ENCODE results near the gene DGKI.
"Not testable (repeated sequence)": the region's sequence is repeated elsewhere in the genome, so short reads cannot be mapped to it uniquely, and the experiment has no call there.

Gene DGKI

GRCh38 chr7:137492889-137493288 is 353.9 kb downstream of the DGKI start:
- in situ Hi-C loops (cut with HindIII; ENCODE audit: low sequenced_read_pairs): no loop called here

- in situ Hi-C loops (cut with HindIII; ENCODE audit: low sequenced_read_pairs): no loop called here
Measured at GRCh38 chr7:137489880-137490279, 356.9 kb downstream of the DGKI start.

GRCh38 chr7:137488038-137488437 is 358.7 kb downstream of the DGKI start:
- in situ Hi-C loops (cut with HindIII; ENCODE audit: low sequenced_read_pairs): no loop called here

- in situ Hi-C loops (cut with HindIII; ENCODE audit: low sequenced_read_pairs): no loop called here
Measured at GRCh38 chr7:137485818-137486217, 361.0 kb downstream of the DGKI start.

GRCh38 chr7:137484326-137484725 is 362.4 kb downstream of the DGKI start:
- in situ Hi-C loops (cut with HindIII; ENCODE audit: low sequenced_read_pairs): no loop called here

GRCh38 chr7:137482466-137482865 is 364.3 kb downstream of the DGKI start:
- in situ Hi-C loops (cut with HindIII; ENCODE audit: low sequenced_read_pairs): no loop called here

GRCh38 chr7:137480824-137481365 is 365.9 kb downstream of the DGKI start:
- in situ Hi-C loops (cut with HindIII; ENCODE audit: low sequenced_read_pairs): no loop called here

- in situ Hi-C loops (cut with HindIII; ENCODE audit: low sequenced_read_pairs): no loop called here
Measured at GRCh38 chr7:137480401-137480800, 366.4 kb downstream of the DGKI start.

- in situ Hi-C loops (cut with HindIII; ENCODE audit: low sequenced_read_pairs): no loop called here
Measured at GRCh38 chr7:137476937-137477336, 369.8 kb downstream of the DGKI start.

- in situ Hi-C loops (cut with HindIII; ENCODE audit: low sequenced_read_pairs): no loop called here
Measured at GRCh38 chr7:137475966-137476365, 370.8 kb downstream of the DGKI start.

- in situ Hi-C loops (cut with HindIII; ENCODE audit: low sequenced_read_pairs): no loop called here
Measured at GRCh38 chr7:137474540-137475026, 372.2 kb downstream of the DGKI start.

GRCh38 chr7:137471128-137471527 is 375.6 kb downstream of the DGKI start:
- in situ Hi-C loops (cut with HindIII; ENCODE audit: low sequenced_read_pairs): no loop called here

- in situ Hi-C loops (cut with HindIII; ENCODE audit: low sequenced_read_pairs): no loop called here
Measured at GRCh38 chr7:137469858-137470257, 376.9 kb downstream of the DGKI start.

- in situ Hi-C loops (cut with HindIII; ENCODE audit: low sequenced_read_pairs): no loop called here
Measured at GRCh38 chr7:137469191-137469811, 377.5 kb downstream of the DGKI start.

GRCh38 chr7:137462847-137463246 is 383.9 kb downstream of the DGKI start:
- in situ Hi-C loops (cut with HindIII; ENCODE audit: low sequenced_read_pairs): no loop called here

- in situ Hi-C loops (cut with HindIII; ENCODE audit: low sequenced_read_pairs): no loop called here
Measured at GRCh38 chr7:137462074-137462715, 384.6 kb downstream of the DGKI start.

- in situ Hi-C loops (cut with HindIII; ENCODE audit: low sequenced_read_pairs): no loop called here
Measured at GRCh38 chr7:137458399-137458798, 388.4 kb downstream of the DGKI start.

GRCh38 chr7:137454767-137455166 is 392.0 kb downstream of the DGKI start:
- in situ Hi-C loops (cut with HindIII; ENCODE audit: low sequenced_read_pairs): no loop called here

GRCh38 chr7:137454246-137454724 is 392.5 kb downstream of the DGKI start:
- in situ Hi-C loops (cut with HindIII; ENCODE audit: low sequenced_read_pairs): no loop called here

GRCh38 chr7:137453356-137453755 is 393.4 kb downstream of the DGKI start:
- in situ Hi-C loops (cut with HindIII; ENCODE audit: low sequenced_read_pairs): no loop called here

- in situ Hi-C loops (cut with HindIII; ENCODE audit: low sequenced_read_pairs): no loop called here
Measured at GRCh38 chr7:137449016-137449415, 397.8 kb downstream of the DGKI start.

- in situ Hi-C loops (cut with HindIII; ENCODE audit: low sequenced_read_pairs): not testable (repeated sequence)
Measured at GRCh38 chr7:137448572-137448971, 398.2 kb downstream of the DGKI start.

All from endothelial cell of hepatic sinusoid (primary cell).